Gastrocnemius medialis (tissue), 4 donors: ENCODE data around the gene CAMTA1. TPM values are rescaled to one million over a fixed set of nuclear protein-coding genes. Genes with fewer than 3 reads are reported as not detected.

Source experiments
- ATAC-seq, 2 donors: fragments of 150-250 bp; one replicate each; pipeline ENCODE4 v1.9.1; 2016
- DNase-seq, 2 donors: peaks; one replicate each; pipeline ENCODE4 v3.0.0-alpha.2; 2019
- H3K27ac ChIP-seq, 4 donors: fragments of 200-600 bp; sonication (generic); 1 replicate in 1 of 4; 2 replicates in 3 of 4; pipeline ENCODE4 v1.5.1; 2016 to 2018; ENCODE audit warnings: mild to moderate bottlenecking in 2 of 4, moderate library complexity in 1 of 4
- H3K27me3 ChIP-seq, 3 donors: fragments of 200-600 bp; sonication (generic) in 2 of 3; 1 replicate in 1 of 3; 2 replicates in 2 of 3; pipeline versions ENCODE4 v1.5.1 to v1.6.0; 2016 to 2019; ENCODE audit warnings: mild to moderate bottlenecking in 1 of 3, moderate library complexity in 1 of 3
- H3K36me3 ChIP-seq, 2 donors: fragments of 200-600 bp; sonication (generic) in 1 of 2; one replicate each; pipeline ENCODE4 v1.5.1; 2017 to 2018
- H3K4me1 ChIP-seq, 2 donors: fragments of 200-600 bp; sonication (generic) in 1 of 2; one replicate each; pipeline ENCODE4 v1.5.1; 2016 to 2017; ENCODE audit warnings: mild to moderate bottlenecking in 2 of 2
- H3K4me3 ChIP-seq, 4 donors: fragments of 200-600 bp; sonication (generic) in 3 of 4; 1 replicate in 1 of 4; 2 replicates in 3 of 4; pipeline ENCODE4 v1.5.1; 2016 to 2019; ENCODE audit warnings: mild to moderate bottlenecking in 2 of 4
- H3K9me3 ChIP-seq, 3 donors: fragments of 200-600 bp; sonication (generic) in 2 of 3; 1 replicate in 1 of 3; 2 replicates in 2 of 3; pipeline ENCODE4 v1.5.1; 2016 to 2019
- CTCF ChIP-seq, 5 experiments: fragments of 450-650 bp in 3 of 5; fragments of 200-600 bp in 2 of 5; sonication (generic) in 2 of 5; IDR thresholded peaks in 4 of 5; conservative IDR thresholded peaks in 1 of 5; 1 replicate in 4 of 5; 2 replicates in 1 of 5; pipeline ENCODE4 v1.5.1; 2016 to 2019; ENCODE audit warnings: antibody characterized with exemption in 5 of 5, mild to moderate bottlenecking in 3 of 5, moderate library complexity in 3 of 5
- POLR2A ChIP-seq, 2 donors: fragments of 450-650 bp; IDR thresholded peaks; one replicate each; pipeline ENCODE4 v1.6.1; 2017; ENCODE audit warnings: antibody characterized with exemption in 2 of 2, mild to moderate bottlenecking in 2 of 2, moderate library complexity in 2 of 2
- in situ Hi-C, 4 donors: fragments of 200-750 bp; cut with MboI; loops; one replicate each; pipeline versions ENCODE4 v1.15.0 to v1.8.0; 2017; ENCODE audit warnings: low sequenced_read_pairs in 4 of 4
- intact Hi-C: fragments of 100-400 bp; cut with DNase I; formaldehyde crosslinking; loops from one replicate; pipeline ENCODE4 v1.15.1; 2023; ENCODE audit warnings: low total_unique reads
- total RNA-seq, 4 donors: library from RNA; depleted of rRNA; stranded (reverse); fragments of >200 nt; gene quantifications; one replicate each; pipeline versions ENCODE4 v1.1.0 to v1.2.3, GENCODE V29; 2016

Gene CAMTA1
- total RNA-seq, 4 donors from 2014 or later, result 60.5 to 113 (median 70.4) TPM

GRCh38 chr1:7298145-7298544, 512.9 kb downstream of the CAMTA1 start:
- Histone ChIP-seq H3K27ac (no peak overlapping the region), H3K4me3 (no peak overlapping the region), H3K4me1 (peaks cover 0 to 25% of the 10 kb centered on the region in 2 donors), H3K36me3 (no peaks in the 10 kb centered on the region), H3K9me3 (no peaks in the 10 kb centered on the region), H3K27me3 (no peaks in the 10 kb centered on the region)
- TF ChIP-seq POLR2A (IDR thresholded peaks at IDR 0.05), result no peak
- TF ChIP-seq CTCF (IDR thresholded peaks at IDR 0.05 in 4 of 5, conservative IDR thresholded peaks at IDR 0.05 in 1 of 5), result no peak
- DNase-seq (no peak), ATAC-seq (no peak)
- in situ Hi-C loops (no loop called here), intact Hi-C loops (no loop called here)

GRCh38 chr1:7298749-7299151, 513.5 kb downstream of the CAMTA1 start:
- intact Hi-C loops, result no loop called here
- peaks cover 0 to 23% of the 10 kb centered on the region in 2 donors for H3K4me1 ChIP-seq

GRCh38 chr1:7299329-7299799, 514.1 kb downstream of the CAMTA1 start:
- Histone ChIP-seq H3K36me3 (no peaks in the 10 kb centered on the region), H3K27me3 (no peaks in the 10 kb centered on the region), H3K9me3 (no peaks in the 10 kb centered on the region), H3K27ac (peak overlapping the region in 1 of 4 donors; percentile 33), H3K4me1 (peaks cover 0 to 23% of the 10 kb centered on the region in 2 donors), H3K4me3 (no peak overlapping the region)
- DNase-seq, result peak; percentile 35 to 37
- peak; percentile 76 to 90 for ATAC-seq
- TF ChIP-seq POLR2A (IDR thresholded peaks at IDR 0.05) (no peak), CTCF (IDR thresholded peaks at IDR 0.05 in 4 of 5, conservative IDR thresholded peaks at IDR 0.05 in 1 of 5) (no peak)
- intact Hi-C loops (no loop called here), in situ Hi-C loops (no loop called here)

More at GRCh38 chr1:7298749-7299151, 513.5 kb downstream of the CAMTA1 start:
- H3K36me3 ChIP-seq, result no peaks in the 10 kb centered on the region
- H3K4me3 ChIP-seq, result no peak overlapping the region
- TF ChIP-seq CTCF (IDR thresholded peaks at IDR 0.05 in 4 of 5, conservative IDR thresholded peaks at IDR 0.05 in 1 of 5) (no peak), POLR2A (IDR thresholded peaks at IDR 0.05) (no peak)
- ATAC-seq (no peak), DNase-seq (no peak)
- no peaks in the 10 kb centered on the region for H3K9me3 ChIP-seq
- in situ Hi-C loops, result no loop called here
- H3K27me3 ChIP-seq, result no peaks in the 10 kb centered on the region
- no peak overlapping the region for H3K27ac ChIP-seq

- intact Hi-C loops, result no loop called here
- H3K9me3 ChIP-seq, result no peaks in the 10 kb centered on the region
- ATAC-seq (no peak), DNase-seq (no peak)
- H3K4me3 ChIP-seq, result no peak overlapping the region
- TF ChIP-seq CTCF (IDR thresholded peaks at IDR 0.05 in 4 of 5, conservative IDR thresholded peaks at IDR 0.05 in 1 of 5) (no peak), POLR2A (IDR thresholded peaks at IDR 0.05) (no peak)
- no peak overlapping the region for H3K27ac ChIP-seq
- in situ Hi-C loops, result no loop called here
- H3K4me1 ChIP-seq, result peaks cover 0 to 23% of the 10 kb centered on the region in 2 donors
- no peaks in the 10 kb centered on the region for H3K27me3 ChIP-seq
- no peaks in the 10 kb centered on the region for H3K36me3 ChIP-seq
Measured at GRCh38 chr1:7299994-7300393, 514.7 kb downstream of the CAMTA1 start.
